ENCODE data around the gene FBXW10.
"Not testable (repeated sequence)": the region's sequence is repeated elsewhere in the genome, so short reads cannot be mapped to it uniquely, and the experiment has no call there.

Gene FBXW10

DNA sequence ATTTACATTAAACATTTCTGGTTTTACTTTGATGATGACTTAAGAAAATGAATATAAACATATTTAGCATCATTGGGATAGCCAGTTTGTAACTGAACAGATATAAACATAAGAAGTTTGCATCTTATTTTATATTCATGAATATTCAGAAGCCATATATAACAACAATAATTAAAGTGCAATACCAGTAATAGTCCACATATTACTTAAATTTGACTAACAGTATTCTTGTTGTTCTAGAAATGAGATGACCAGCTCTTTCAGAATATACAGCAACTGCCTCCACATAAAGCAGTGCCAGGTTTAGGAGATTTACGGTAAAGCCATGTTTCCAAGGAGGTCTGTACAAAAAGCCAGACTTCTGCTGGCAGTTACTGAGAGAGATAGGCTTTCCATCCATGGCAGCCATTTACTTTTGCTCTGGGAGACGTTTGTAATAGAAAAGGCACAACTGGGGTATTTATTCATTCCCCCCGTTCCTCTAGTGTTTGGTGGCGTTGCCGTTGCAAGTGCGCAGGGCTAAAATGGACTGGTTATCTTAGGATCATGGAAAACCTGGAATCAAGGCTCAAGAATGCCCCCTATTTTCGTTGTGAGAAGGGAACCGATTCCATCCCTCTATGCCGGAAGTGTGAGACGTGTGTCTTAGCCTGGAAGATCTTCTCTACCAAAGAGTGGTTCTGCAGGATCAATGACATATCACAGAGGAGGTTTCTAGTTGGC is at the start of gene FBXW10:
FBXW10 (plus strand) TSS at position 356 of the 723 bp plus-strand sequence; CDS start at position 547, 191 bp downstream.
- not testable (repeated sequence) for DNase-seq

DNA sequence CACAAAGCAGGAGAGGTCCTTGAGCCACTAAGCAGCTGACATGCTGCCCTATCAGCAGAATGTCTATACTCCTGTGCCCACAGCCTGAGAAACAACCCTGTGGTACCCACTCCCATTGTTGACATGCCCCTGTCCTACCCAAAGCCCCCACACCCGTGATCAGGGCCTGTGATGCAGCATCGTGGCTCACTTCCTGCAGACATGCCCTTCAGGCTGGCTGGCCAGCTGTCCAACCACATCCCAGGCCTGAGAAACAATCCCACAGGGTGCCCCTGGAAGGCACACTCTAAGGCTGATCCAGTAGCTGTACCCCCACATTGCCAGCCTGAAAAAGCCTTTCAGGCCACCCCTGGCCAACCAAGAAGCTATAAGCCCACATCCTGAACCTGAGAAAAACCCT is 48.7 kb upstream of the FBXW10 start:
- DNase-seq: not testable (repeated sequence)

GRCh38 chr17:18698473-18699103 is 45.3 kb upstream of the FBXW10 start:
- not testable (repeated sequence) for DNase-seq

DNA sequence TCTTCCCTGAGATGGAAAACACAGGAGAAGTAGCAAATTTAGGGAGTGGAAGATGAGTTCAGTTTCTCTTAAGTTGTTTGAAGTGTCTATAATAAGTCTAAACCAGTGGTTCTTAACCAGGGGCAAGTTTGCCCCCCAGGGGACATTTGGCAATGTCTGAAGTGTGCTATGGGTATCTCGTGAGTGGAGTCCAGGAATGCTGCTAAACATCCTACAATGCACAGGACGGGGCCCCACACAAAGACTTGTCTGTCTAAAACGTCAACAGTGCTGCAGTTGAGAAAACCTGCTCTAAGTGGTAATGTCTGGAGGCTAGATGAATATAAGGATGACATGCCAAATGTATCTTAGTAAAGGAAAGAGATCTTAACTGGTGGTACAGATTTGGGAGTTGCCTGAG is 37.9 kb upstream of the FBXW10 start:
- not testable (repeated sequence) for DNase-seq

GRCh38 chr17:18708215-18708614 is 35.6 kb upstream of the FBXW10 start:
- DNase-seq: not testable (repeated sequence)

- DNase-seq: peak; percentile 67
Observed at GRCh38 chr17:18712354-18712999, 31.4 kb upstream of the FBXW10 start.

DNA sequence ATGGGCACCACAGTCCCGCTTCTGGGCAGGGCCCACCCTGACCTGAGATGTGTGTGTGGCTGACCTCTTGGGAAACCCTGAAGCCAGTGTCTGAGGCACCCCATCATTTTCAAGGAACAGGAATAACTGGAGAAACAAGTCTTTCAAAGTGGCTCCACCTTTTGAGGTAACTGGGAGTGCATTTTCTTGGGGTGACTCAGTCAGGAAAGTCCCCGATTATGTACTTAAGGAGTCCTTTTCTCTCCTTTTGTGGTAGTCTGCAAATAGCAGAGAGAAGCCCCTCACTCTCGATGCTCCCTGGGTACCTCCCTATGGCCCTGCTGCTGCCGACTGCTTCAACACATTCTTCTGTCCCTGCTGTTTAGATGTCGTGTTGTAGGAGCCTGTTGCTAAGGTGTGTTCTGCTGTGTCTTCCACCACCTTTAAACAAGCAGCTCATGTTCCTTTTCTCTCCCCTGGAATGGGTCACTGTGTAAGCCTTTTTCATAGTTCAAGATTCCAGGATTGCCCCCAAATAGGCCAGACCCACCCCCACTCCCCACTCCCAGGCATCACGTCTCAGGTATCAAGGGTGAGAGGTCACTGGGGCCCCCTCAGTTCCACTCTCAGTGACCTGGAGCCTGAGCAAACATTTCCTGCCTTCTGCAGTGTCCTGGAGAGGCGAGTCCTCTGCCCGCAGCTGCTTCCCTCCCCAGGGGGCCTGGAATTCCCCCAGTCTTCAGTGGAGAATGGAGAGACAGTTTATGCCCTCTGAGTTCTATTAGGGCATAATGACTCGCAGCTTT is 25.0 kb upstream of the FBXW10 start:
- DNase-seq: peak; percentile 54

- not testable (repeated sequence) for DNase-seq
Observed at GRCh38 chr17:18719428-18720110, 24.3 kb upstream of the FBXW10 start.

GRCh38 chr17:18721775-18722547 is 21.9 kb upstream of the FBXW10 start:
- not testable (repeated sequence) for DNase-seq

- DNase-seq: not testable (repeated sequence)
Observed at GRCh38 chr17:18722612-18723011, 21.2 kb upstream of the FBXW10 start.

- not testable (repeated sequence) for DNase-seq
Observed at GRCh38 chr17:18723509-18723908, 20.3 kb upstream of the FBXW10 start.

DNA sequence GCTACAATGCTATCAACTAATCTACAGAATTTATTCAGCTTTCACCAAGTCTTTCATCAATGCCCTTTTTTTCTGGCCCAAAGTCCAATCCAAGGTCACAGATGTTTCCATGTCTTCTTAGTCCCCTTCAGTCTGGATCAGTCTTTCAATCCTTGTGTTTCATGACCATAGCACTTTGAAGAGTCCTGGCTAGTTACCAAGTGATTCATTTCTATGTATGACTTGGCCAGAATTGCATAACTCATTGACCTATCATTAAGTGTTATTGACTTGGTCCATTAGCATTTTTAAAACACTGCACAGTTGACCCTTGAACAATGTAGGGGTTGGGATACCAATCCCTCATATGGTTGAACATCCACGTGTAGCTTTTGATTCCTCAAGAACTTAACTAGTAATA is 11.4 kb upstream of the FBXW10 start:
- DNase-seq: not testable (repeated sequence)

DNA sequence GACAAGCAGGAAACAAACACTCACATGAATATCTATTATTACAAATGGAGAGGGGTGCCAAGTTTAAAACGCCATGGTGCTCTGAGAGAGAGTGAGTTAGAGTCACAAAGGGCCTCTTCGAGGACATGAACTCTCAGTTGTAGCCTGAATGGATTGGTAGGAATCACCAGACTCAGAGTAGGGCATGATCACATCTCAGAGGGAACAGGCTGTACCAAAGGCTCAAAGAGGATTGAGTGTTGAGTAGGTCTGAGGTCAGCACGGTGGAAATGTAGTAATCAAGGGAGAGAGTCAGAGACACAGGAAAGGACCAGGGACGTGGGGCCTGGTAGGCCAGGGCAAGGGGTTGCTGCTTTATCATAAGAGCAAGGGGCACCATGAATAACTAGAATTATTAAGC is 10.5 kb upstream of the FBXW10 start:
- not testable (repeated sequence) for DNase-seq

- DNase-seq: not testable (repeated sequence)
Observed at GRCh38 chr17:18739616-18740391, 4.0 kb upstream of the FBXW10 start.

- DNase-seq: not testable (repeated sequence)
Observed at GRCh38 chr17:18741228-18741627, 2.6 kb upstream of the FBXW10 start.

GRCh38 chr17:18744726-18745125 is 872 bp downstream of the FBXW10 start:
- peak; percentile 39 for DNase-seq

DNA sequence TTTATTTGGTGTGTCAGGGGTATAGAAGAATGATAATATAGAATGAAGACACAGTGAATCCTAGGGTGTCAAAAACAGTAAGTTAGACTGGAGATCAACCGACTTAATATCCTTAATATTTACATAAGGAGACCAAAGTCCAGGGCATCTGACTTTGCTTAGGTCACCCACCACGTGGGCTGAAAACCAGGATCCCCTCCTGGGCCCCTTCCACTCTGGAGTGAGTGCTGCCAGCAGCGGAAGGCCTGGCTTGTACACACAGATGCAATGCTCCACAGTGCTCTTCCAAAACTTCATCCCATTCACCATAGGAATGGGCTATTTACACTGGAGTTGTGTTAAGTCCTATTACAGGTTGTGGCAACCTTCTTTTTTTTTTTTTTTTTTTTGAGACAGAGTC is 2.7 kb downstream of the FBXW10 start:
- DNase-seq: not testable (repeated sequence)

DNA sequence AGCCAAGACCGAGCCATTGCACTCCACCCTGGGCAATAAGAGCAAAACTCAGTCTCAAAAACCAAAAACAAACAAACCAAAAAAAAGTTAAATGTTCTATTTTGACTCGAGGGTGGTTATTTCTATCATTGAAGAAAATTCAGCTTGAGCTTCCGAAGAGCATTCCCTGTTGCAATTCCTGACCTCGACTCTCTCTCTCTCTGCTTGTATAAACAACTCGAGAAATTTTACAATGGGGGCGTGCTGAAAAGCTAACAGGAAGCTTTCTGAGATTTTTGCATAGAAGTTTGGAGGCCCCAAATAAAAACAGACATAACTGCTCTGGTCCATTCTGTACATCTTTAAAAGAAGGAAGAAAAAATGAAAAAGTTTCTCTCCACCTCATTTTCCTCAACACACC is 3.6 kb downstream of the FBXW10 start:
- DNase-seq: not testable (repeated sequence)

- not testable (repeated sequence) for DNase-seq
Observed at GRCh38 chr17:18750242-18750641, 6.4 kb downstream of the FBXW10 start.

DNA sequence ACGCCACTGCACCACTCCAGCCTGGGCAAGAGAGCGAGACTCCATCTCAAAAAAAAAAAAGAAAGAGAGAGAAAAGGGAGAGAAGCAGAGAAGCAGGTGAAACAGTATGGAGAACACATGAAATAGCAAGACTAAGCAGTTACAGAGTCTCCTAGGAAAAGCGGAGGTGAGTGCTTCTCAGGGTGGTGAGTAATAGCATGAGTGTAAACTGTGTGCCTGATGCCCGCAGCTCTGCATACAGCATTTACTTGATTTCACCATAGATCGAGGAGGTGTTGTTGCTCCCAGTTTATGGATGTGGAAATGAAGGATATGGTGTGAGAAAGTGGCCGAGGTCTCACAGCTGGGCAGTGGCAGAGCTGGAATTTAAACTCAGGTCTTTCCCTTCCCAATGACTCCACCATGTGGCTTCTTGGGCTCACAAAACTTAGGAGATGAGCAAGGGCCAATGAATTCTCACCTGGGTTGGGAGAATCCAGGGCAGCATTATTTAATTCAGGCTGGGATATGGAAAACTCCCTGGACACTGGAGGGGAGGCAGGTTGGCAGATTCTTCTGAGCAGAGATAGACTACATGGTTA is 10.1 kb downstream of the FBXW10 start:
- DNase-seq: not testable (repeated sequence)
